Measurements from ENCODE around the gene RRP1.

DNA sequence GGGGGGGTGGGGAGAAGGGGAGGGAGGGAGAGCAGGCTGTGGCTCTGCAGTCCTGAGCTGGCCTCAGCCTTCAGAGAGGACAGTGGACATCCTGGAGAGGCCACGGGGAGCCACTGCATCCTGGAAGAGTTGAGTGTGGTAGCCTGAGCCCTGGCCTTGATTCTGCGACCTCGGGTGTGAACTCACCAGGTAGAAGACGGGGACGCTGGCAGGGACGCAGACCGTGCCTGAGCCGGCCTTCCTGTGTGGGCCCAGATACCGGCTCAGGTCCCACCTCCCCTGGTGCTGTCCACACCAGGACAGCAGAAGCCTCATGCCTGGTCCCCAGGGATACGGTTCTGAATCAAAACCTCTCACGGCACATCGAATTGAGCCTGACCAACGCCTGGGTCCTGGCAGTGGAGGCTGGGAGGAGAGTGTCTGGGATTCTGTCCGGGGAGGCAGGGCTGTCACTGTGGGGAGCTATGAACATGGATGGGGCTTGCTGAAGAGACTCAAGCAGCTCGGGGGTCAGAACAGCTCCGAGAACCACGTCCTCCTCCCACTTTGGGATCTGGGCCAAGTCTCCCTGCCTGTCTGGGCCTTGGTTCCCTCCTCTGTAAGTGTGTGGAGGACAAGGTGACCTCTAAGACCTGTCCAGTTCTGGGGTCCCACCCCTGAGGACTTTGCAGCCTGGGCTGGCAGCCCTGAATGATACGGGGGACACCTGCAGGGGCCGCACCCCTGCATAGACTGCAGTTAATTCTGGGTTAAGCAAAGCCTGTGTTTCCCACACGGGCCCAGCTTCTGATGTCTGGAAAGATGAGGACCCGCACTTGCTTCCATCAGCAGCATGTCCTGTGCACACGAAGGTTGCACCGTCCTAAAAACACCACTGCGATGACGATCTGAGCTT lies 30.4 kb downstream of the RRP1 start:
- TF ChIP-seq HOXA3 (CRISPR knock-in tag; IDR thresholded peaks at IDR 0.05), result no peak
- TF ChIP-seq MAX (IDR thresholded peaks at IDR 0.05), result no peak
- no peak for TF ChIP-seq BHLHE40 (IDR thresholded peaks at IDR 0.05; ENCODE audit: low read length)
- TF ChIP-seq ZNF660 (CRISPR knock-in tag; IDR thresholded peaks at IDR 0.05; ENCODE audit: borderline replicate concordance, low read depth), result no peak
- TF ChIP-seq, protein P1, sequence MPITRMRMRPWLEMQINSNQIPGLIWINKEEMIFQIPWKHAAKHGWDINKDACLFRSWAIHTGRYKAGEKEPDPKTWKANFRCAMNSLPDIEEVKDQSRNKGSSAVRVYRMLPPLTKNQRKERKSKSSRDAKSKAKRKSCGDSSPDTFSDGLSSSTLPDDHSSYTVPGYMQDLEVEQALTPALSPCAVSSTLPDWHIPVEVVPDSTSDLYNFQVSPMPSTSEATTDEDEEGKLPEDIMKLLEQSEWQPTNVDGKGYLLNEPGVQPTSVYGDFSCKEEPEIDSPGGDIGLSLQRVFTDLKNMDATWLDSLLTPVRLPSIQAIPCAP (CRISPR knock-in tag; IDR thresholded peaks at IDR 0.05; ENCODE audit: low read depth), result no peak
- no peak for TF ChIP-seq ZBTB10 (CRISPR knock-in tag; IDR thresholded peaks at IDR 0.05; ENCODE audit: borderline replicate concordance)
- TF ChIP-seq CEBPB (IDR thresholded peaks at IDR 0.05; ENCODE audit: borderline replicate concordance, low read depth, low read length), result no peak
- TF ChIP-seq, protein P2, sequence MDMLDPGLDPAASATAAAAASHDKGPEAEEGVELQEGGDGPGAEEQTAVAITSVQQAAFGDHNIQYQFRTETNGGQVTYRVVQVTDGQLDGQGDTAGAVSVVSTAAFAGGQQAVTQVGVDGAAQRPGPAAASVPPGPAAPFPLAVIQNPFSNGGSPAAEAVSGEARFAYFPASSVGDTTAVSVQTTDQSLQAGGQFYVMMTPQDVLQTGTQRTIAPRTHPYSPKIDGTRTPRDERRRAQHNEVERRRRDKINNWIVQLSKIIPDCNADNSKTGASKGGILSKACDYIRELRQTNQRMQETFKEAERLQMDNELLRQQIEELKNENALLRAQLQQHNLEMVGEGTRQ (IDR thresholded peaks at IDR 0.05; ENCODE audit: low read depth, low read length), result no peak
- TF ChIP-seq, protein P2 (CRISPR knock-in tag; IDR thresholded peaks at IDR 0.05; ENCODE audit: borderline replicate concordance), result no peak
- no peak for TF ChIP-seq RELA (CRISPR knock-in tag; IDR thresholded peaks at IDR 0.05)
- TF ChIP-seq ZNF33A (CRISPR knock-in tag; IDR thresholded peaks at IDR 0.05; ENCODE audit: borderline replicate concordance), result no peak
- TF ChIP-seq ZNF574 (CRISPR knock-in tag; IDR thresholded peaks at IDR 0.05), result no peak
- no peak for TF ChIP-seq CTCF (CRISPR knock-in tag; IDR thresholded peaks at IDR 0.05)
- TF ChIP-seq TBP (CRISPR knock-in tag; IDR thresholded peaks at IDR 0.05), result no peak
